Panc1 (cell line): Measurements from ENCODE around the gene PPP1R18. TPM values are rescaled to one million over a fixed set of nuclear protein-coding genes. Genes with fewer than 3 reads are reported as not detected.

Source experiments
- ATAC-seq: fragments of 200-7000 bp; cut with Tn5 transposase; 2 replicates; pipeline ENCODE4 v1.9.1; 2020; ENCODE audit warnings: mild to moderate bottlenecking, moderate library complexity
- BruUV-seq: library from RNA; stranded (reverse); fragments of 400-500 nt; replicated peaks from 2 replicates; lab custom pipeline; 2021; lab: Mats Ljungman, UMichigan
- CTCF ChIA-PET: fragments of 300-600 bp; sonication (Branson Sonifier 250); formaldehyde crosslinking; loops from one replicate; lab custom pipeline; 2022; ENCODE audit warnings: antibody characterized with exemption; lab: Charles Lee
- POLR2A ChIA-PET: fragments of 300-600 bp; sonication (Branson Sonifier 250); formaldehyde crosslinking; loops from one replicate; lab custom pipeline; 2022; ENCODE audit warnings: antibody characterized with exemption; lab: Charles Lee
- DNase-seq: peaks from one replicate; pipeline ENCODE4 v3.0.0-alpha.2; 2010; ENCODE audit warnings: low read depth, low spot score
- H3K27ac ChIP-seq: 2 replicates; pipeline ENCODE4 v1.5.1; 2011; ENCODE audit warnings: mild to moderate bottlenecking, low read length, inconsistent platforms
- H3K27me3 ChIP-seq: fragments of 200-500 bp; sonication (Bioruptor generic); 2 replicates; pipeline ENCODE4 v1.6.0; 2014; ENCODE audit warnings: low read length, inconsistent platforms; ENCODE audit not compliant: control insufficient read depth, insufficient read depth
- H3K36me3 ChIP-seq: fragments of 200-500 bp; sonication (Bioruptor generic); 2 replicates; pipeline ENCODE4 v1.5.1; 2014; ENCODE audit warnings: inconsistent platforms, mild to moderate bottlenecking, low read length, moderate library complexity; ENCODE audit not compliant: control insufficient read depth, insufficient read depth
- H3K4me1 ChIP-seq: 2 replicates; pipeline ENCODE4 v1.5.1; 2011; ENCODE audit warnings: inconsistent platforms, mild to moderate bottlenecking, low read length, moderate library complexity; ENCODE audit not compliant: control insufficient read depth, insufficient read depth
- H3K4me3 ChIP-seq, 2 experiments: 2 replicates each; pipeline ENCODE4 v1.5.1; 2011 to 2012; ENCODE audit warnings: low read depth in 2 of 2, low read length in 2 of 2, mild to moderate bottlenecking in 2 of 2, inconsistent platforms in 1 of 2, moderate library complexity in 1 of 2
- H3K9me3 ChIP-seq: fragments of 200-500 bp; sonication (Bioruptor generic); 2 replicates; pipeline ENCODE4 v1.5.1; 2014; ENCODE audit warnings: low read depth, mild to moderate bottlenecking, inconsistent platforms, low read length, moderate library complexity; ENCODE audit not compliant: control insufficient read depth, insufficient read depth
- POLR2AphosphoS5 ChIP-seq: IDR thresholded peaks from 2 replicates; pipeline ENCODE4 v1.6.1; 2012; ENCODE audit warnings: mild to moderate bottlenecking, low read depth, low read length, moderate library complexity
- SIN3A ChIP-seq: IDR thresholded peaks from 2 replicates; pipeline ENCODE4 v1.6.1; 2012; ENCODE audit warnings: low read depth, mild to moderate bottlenecking, low read length, moderate library complexity, borderline replicate concordance; ENCODE audit not compliant: insufficient read depth
- TCF7L2 ChIP-seq: IDR thresholded peaks from 2 replicates; pipeline ENCODE4 v1.6.1; 2011; ENCODE audit warnings: mild to moderate bottlenecking, low read depth, low read length, inconsistent platforms
- in situ Hi-C: cut with HindIII; loops from 2 replicates; pipeline ENCODE4 v1.10.0; 2016; ENCODE audit warnings: low sequenced_read_pairs, low pct_unique_long_range_greater_than_20kb
- intact Hi-C: fragments of 100-400 bp; cut with micrococcal nuclease; formaldehyde crosslinking; loops from one replicate; pipeline ENCODE4 v1.10.0; 2022; ENCODE audit not compliant: unreplicated experiment
- total RNA-seq: library from RNA; stranded (reverse); gene quantifications from one replicate; pipeline ENCODE4 v1.2.1, GENCODE V29; 2021; ENCODE audit not compliant: unreplicated experiment
- TF ChIP-seq, protein P1 (sequence below): fragments of 450-650 bp; IDR thresholded peaks from 2 replicates; pipeline ENCODE4 v1.5.1; 2017; ENCODE audit warnings: mild to moderate bottlenecking
- TF ChIP-seq, protein P2 (sequence below), 2 experiments: IDR thresholded peaks; 2 replicates each; pipeline ENCODE4 v1.6.1; 2011 to 2012; ENCODE audit warnings: low read depth in 2 of 2, control low read depth in 1 of 2, low read length in 1 of 2, mild to moderate bottlenecking in 1 of 2, moderate library complexity in 1 of 2; ENCODE audit not compliant: insufficient read depth in 1 of 2

PPP1R18 gene
- total RNA-seq, 1 experiment from 2014 or later: 55.3 TPM

DNA sequence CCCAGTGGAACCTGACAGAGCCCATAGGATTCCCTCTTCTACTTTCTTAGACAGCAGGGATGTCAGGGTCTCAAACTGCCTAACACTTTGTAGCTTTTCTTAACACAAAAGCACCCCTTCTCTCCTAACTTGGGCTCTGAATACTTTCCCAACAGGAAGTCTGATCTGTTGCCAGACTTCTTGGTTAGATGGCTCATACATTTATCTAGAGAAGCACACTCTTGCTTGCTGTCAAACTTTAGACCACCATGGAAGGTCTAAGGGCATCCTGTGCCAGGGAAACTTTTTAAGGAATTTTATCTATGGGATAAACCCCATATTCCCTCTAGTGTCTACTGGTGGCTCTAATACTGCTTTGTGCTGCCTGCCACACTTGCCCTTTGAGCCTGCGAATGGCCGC, 42.8 kb downstream of the PPP1R18 start:
- H3K4me3 ChIP-seq: no peak overlapping the region
- H3K36me3 ChIP-seq: no peaks in the 10 kb centered on the region; the same call in 1 of the 2 replicates
- no TSS peak for BruUV-seq
- ATAC-seq: no peak
- no peak for DNase-seq
- in situ Hi-C loops (no loop called here), intact Hi-C loops (no loop called here)
- TF ChIP-seq POLR2AphosphoS5 (no peak), TCF7L2 (no peak), SIN3A (no peak)
- TF ChIP-seq, protein P1, sequence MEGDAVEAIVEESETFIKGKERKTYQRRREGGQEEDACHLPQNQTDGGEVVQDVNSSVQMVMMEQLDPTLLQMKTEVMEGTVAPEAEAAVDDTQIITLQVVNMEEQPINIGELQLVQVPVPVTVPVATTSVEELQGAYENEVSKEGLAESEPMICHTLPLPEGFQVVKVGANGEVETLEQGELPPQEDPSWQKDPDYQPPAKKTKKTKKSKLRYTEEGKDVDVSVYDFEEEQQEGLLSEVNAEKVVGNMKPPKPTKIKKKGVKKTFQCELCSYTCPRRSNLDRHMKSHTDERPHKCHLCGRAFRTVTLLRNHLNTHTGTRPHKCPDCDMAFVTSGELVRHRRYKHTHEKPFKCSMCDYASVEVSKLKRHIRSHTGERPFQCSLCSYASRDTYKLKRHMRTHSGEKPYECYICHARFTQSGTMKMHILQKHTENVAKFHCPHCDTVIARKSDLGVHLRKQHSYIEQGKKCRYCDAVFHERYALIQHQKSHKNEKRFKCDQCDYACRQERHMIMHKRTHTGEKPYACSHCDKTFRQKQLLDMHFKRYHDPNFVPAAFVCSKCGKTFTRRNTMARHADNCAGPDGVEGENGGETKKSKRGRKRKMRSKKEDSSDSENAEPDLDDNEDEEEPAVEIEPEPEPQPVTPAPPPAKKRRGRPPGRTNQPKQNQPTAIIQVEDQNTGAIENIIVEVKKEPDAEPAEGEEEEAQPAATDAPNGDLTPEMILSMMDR: no peak
- TF ChIP-seq, protein P2, sequence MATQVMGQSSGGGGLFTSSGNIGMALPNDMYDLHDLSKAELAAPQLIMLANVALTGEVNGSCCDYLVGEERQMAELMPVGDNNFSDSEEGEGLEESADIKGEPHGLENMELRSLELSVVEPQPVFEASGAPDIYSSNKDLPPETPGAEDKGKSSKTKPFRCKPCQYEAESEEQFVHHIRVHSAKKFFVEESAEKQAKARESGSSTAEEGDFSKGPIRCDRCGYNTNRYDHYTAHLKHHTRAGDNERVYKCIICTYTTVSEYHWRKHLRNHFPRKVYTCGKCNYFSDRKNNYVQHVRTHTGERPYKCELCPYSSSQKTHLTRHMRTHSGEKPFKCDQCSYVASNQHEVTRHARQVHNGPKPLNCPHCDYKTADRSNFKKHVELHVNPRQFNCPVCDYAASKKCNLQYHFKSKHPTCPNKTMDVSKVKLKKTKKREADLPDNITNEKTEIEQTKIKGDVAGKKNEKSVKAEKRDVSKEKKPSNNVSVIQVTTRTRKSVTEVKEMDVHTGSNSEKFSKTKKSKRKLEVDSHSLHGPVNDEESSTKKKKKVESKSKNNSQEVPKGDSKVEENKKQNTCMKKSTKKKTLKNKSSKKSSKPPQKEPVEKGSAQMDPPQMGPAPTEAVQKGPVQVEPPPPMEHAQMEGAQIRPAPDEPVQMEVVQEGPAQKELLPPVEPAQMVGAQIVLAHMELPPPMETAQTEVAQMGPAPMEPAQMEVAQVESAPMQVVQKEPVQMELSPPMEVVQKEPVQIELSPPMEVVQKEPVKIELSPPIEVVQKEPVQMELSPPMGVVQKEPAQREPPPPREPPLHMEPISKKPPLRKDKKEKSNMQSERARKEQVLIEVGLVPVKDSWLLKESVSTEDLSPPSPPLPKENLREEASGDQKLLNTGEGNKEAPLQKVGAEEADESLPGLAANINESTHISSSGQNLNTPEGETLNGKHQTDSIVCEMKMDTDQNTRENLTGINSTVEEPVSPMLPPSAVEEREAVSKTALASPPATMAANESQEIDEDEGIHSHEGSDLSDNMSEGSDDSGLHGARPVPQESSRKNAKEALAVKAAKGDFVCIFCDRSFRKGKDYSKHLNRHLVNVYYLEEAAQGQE (IDR thresholded peaks at IDR 0.05; ENCODE audit: insufficient read depth in 1 of 2, low read depth in 2 of 2, low read length in 1 of 2): no peak
- H3K4me1 ChIP-seq: peaks cover 17% of the 10 kb centered on the region
- H3K9me3 ChIP-seq: no peaks in the 10 kb centered on the region
- H3K27me3 ChIP-seq: no peaks in the 10 kb centered on the region
- ChIA-PET POLR2A (no interaction called here), CTCF (no interaction called here)
- H3K27ac ChIP-seq: no peak overlapping the region

DNA sequence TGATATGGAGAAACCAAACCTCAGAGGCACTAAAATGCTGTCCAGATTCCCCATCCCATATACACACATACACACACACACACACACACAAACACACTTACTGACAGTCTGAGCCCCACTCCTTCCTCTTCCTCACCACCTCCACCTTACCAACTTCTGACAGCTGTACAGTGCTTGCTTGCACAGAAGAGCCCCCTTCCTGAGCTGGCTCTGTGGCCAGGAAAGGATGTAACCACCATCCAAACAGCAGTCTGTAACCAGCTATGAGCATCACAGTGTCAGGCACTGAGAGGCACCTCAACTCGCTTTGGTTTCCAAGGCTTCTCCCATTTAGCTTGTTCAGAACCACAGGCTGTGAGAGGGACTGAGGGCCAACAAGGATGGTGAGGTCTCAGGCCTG, 45.4 kb downstream of the PPP1R18 start:
- H3K27me3 ChIP-seq: no peaks in the 10 kb centered on the region
- H3K27ac ChIP-seq: no peak overlapping the region
- no peaks in the 10 kb centered on the region for H3K9me3 ChIP-seq
- TF ChIP-seq, protein P2 (IDR thresholded peaks at IDR 0.05; ENCODE audit: insufficient read depth in 1 of 2, low read depth in 2 of 2, low read length in 1 of 2): no peak
- TF ChIP-seq, protein P1: no peak
- TF ChIP-seq SIN3A (no peak), POLR2AphosphoS5 (no peak), TCF7L2 (no peak)
- in situ Hi-C loops: no loop called here
- no TSS peak for BruUV-seq
- H3K4me1 ChIP-seq: peaks cover 5% of the 10 kb centered on the region
- H3K4me3 ChIP-seq: no peak overlapping the region
- DNase-seq (no peak), ATAC-seq (no peak)
- ChIA-PET CTCF (no interaction called here), POLR2A (interaction anchor here (0.6 kb wide), 1 partner anchor 26 kb away, joined by 6 read pairs; no protein-coding TSS in a partner anchor)
- intact Hi-C loops: no loop called here
- H3K36me3 ChIP-seq: no peaks in the 10 kb centered on the region; the same call in 1 of the 2 replicates
